CD14-positive monocyte (primary cell): Measurements from ENCODE around the gene RAMP1. TPM values are rescaled to one million over a fixed set of nuclear protein-coding genes. Genes with fewer than 3 reads are reported as not detected.

Experiments
- DNase-seq, 3 donors: peaks; one replicate each; pipeline ENCODE4 v3.0.0-alpha.2; 2011 to 2022
- H2AFZ ChIP-seq: 2 replicates; pipeline ENCODE4 v1.6.0; 2012; ENCODE audit warnings: mild to moderate bottlenecking, low read depth, low read length, inconsistent platforms; ENCODE audit not compliant: insufficient read depth, poor library complexity, severe bottlenecking
- H3K27ac ChIP-seq, 2 donors: 1 replicate in 1 of 2; 2 replicates in 1 of 2; pipeline ENCODE4 v1.5.1; 2012 to 2013; ENCODE audit warnings: low read length in 2 of 2, control low read depth in 1 of 2, inconsistent platforms in 1 of 2, low read depth in 1 of 2, mild to moderate bottlenecking in 1 of 2
- H3K27me3 ChIP-seq, 2 donors: one replicate each; pipeline versions ENCODE4 v1.6.0 to v1.6.1; 2011 to 2013; ENCODE audit warnings: low read length in 2 of 2; ENCODE audit not compliant: control insufficient read depth in 2 of 2, insufficient read depth in 2 of 2
- H3K36me3 ChIP-seq, 2 donors: replicated peaks in 1 of 2; 1 replicate in 1 of 2; 2 replicates in 1 of 2; pipeline versions ENCODE4 v1.5.1 to v1.6.1; 2012 to 2013; ENCODE audit warnings: low read length in 2 of 2, control low read depth in 1 of 2, inconsistent platforms in 1 of 2, mild to moderate bottlenecking in 1 of 2; ENCODE audit not compliant: insufficient read depth in 2 of 2, control insufficient read depth in 1 of 2
- H3K4me1 ChIP-seq, 2 donors: 1 replicate in 1 of 2; 2 replicates in 1 of 2; pipeline versions ENCODE4 v1.5.1 to v1.6.1; 2012 to 2013; ENCODE audit warnings: low read length in 2 of 2, control low read depth in 1 of 2, inconsistent platforms in 1 of 2, mild to moderate bottlenecking in 1 of 2, moderate library complexity in 1 of 2; ENCODE audit not compliant: insufficient read depth in 2 of 2, control insufficient read depth in 1 of 2
- H3K4me2 ChIP-seq: replicated peaks from 2 replicates; pipeline ENCODE3; 2012; ENCODE audit warnings: low read length, moderate library complexity, mild to moderate bottlenecking; ENCODE audit not compliant: poor library complexity, severe bottlenecking; ENCODE audit errors: extremely low read depth
- H3K4me3 ChIP-seq, 3 experiments: fragments of 200-600 bp in 1 of 3; sonication (generic) in 1 of 3; replicated peaks in 1 of 3; 1 replicate in 2 of 3; 2 replicates in 1 of 3; pipeline ENCODE4 v1.5.1; 2011 to 2013; ENCODE audit warnings: low read length in 3 of 3, mild to moderate bottlenecking in 3 of 3, control low read depth in 2 of 3, low read depth in 2 of 3, inconsistent platforms in 1 of 3, moderate library complexity in 1 of 3
- H3K79me2 ChIP-seq: 2 replicates; pipeline ENCODE4 v1.6.0; 2012; ENCODE audit warnings: mild to moderate bottlenecking, control low read depth, inconsistent platforms, low read length, moderate library complexity; ENCODE audit not compliant: insufficient read depth
- H3K9ac ChIP-seq: 2 replicates; pipeline ENCODE4 v1.6.0; 2017; ENCODE audit warnings: low read length, mild to moderate bottlenecking; ENCODE audit not compliant: insufficient read depth, poor library complexity, severe bottlenecking
- H3K9me3 ChIP-seq, 2 donors: replicated peaks in 1 of 2; 1 replicate in 1 of 2; 2 replicates in 1 of 2; pipeline versions ENCODE4 v1.5.1 to v1.6.1; 2012 to 2013; ENCODE audit warnings: low read length in 2 of 2, control low read depth in 1 of 2; ENCODE audit not compliant: control insufficient read depth in 1 of 2, insufficient read depth in 1 of 2
- H4K20me1 ChIP-seq: 2 replicates; pipeline ENCODE4 v1.6.0; 2012; ENCODE audit warnings: mild to moderate bottlenecking, low read length, control low read depth, moderate library complexity; ENCODE audit not compliant: insufficient read depth
- H3K27ac Mint-ChIP-seq, 7 donors: one replicate each; pipeline ENCODE4 v1.8.0; 2020; ENCODE audit warnings: mild to moderate bottlenecking in 7 of 7, mixed read lengths in 7 of 7, moderate library complexity in 6 of 7, inconsistent platforms in 2 of 7
- H3K27me3 Mint-ChIP-seq, 3 donors: one replicate each; pipeline ENCODE4 v1.8.0; 2021 to 2022; ENCODE audit warnings: low read depth in 3 of 3, mild to moderate bottlenecking in 3 of 3, mixed read lengths in 3 of 3, moderate library complexity in 3 of 3, inconsistent platforms in 1 of 3
- H3K36me3 Mint-ChIP-seq, 2 donors: one replicate each; pipeline ENCODE4 v1.8.0; 2020; ENCODE audit warnings: mixed read lengths in 2 of 2, inconsistent platforms in 1 of 2, mild to moderate bottlenecking in 1 of 2
- H3K4me1 Mint-ChIP-seq: one replicate; pipeline ENCODE4 v1.8.0; 2020; ENCODE audit warnings: mild to moderate bottlenecking, mixed read lengths
- H3K4me3 Mint-ChIP-seq, 2 donors: one replicate each; pipeline ENCODE4 v1.8.0; 2020; ENCODE audit warnings: mild to moderate bottlenecking in 2 of 2, mixed read lengths in 2 of 2, moderate library complexity in 1 of 2
- H3K9me3 Mint-ChIP-seq, 7 donors: one replicate each; pipeline ENCODE4 v1.8.0; 2020 to 2022; ENCODE audit warnings: mixed read lengths in 7 of 7, mild to moderate bottlenecking in 6 of 7, moderate library complexity in 6 of 7, inconsistent platforms in 2 of 7
- CTCF ChIP-seq: fragments of 200-600 bp; IDR thresholded peaks from one replicate; pipeline ENCODE4 v1.8.0; 2022; ENCODE audit warnings: antibody characterized with exemption, mild to moderate bottlenecking
- WGBS: methylation state at CpG from one replicate; pipeline ENCODE4 v1.1.5; 2013; ENCODE audit warnings: missing lambda C conversion rate; ENCODE audit not compliant: insufficient coverage; 5-methylcytosine and 5-hydroxymethylcytosine counted together
- intact Hi-C, 2 donors: fragments of 100-400 bp; cut with micrococcal nuclease; formaldehyde crosslinking; loops; one replicate each; pipeline versions ENCODE4 v1.15.0 to v1.15.1; 2023
- polyA plus RNA-seq, 3 donors: library from polyadenylated mRNA; depleted of rRNA in 1 of 3; unstranded in 2 of 3; stranded (reverse) in 1 of 3; fragments of 300-500 nt in 2 of 3; fragments of >200 nt in 1 of 3; fragmentation: Illumina TruSeq in 2 of 3; gene quantifications; 1 replicate in 2 of 3; 2 replicates in 1 of 3; pipeline ENCODE4 v1.2.3, GENCODE V29; 2012 to 2021

The RAMP1 gene
- polyA plus RNA-seq, 3 donors = not detected

GRCh38 chr2:237882510-237883481 lies 23.4 kb downstream of the RAMP1 start:
- Histone ChIP-seq H4K20me1 (no peaks in the 10 kb centered on the region), H3K27ac (no peak overlapping the region), H3K36me3 (no peaks in the 10 kb centered on the region), H3K9me3 (no peaks in the 10 kb centered on the region), H3K9ac (no peak overlapping the region), H3K4me2 (no peak overlapping the region), H3K4me1 (no peaks in the 10 kb centered on the region), H3K27me3 (no peaks in the 10 kb centered on the region), H2AFZ (no peak overlapping the region), H3K79me2 (no peaks in the 10 kb centered on the region), H3K4me3 (no peak overlapping the region)
- H3K36me3 Mint-ChIP-seq = no peaks in the 10 kb centered on the region
- H3K27ac Mint-ChIP-seq = no peak overlapping the region
- no peak for DNase-seq
- 85% methylated on average over 12 of the region's 20 CpGs for WGBS
- no peak for TF ChIP-seq CTCF
- no peaks in the 10 kb centered on the region for H3K9me3 Mint-ChIP-seq
- no peak overlapping the region for H3K4me3 Mint-ChIP-seq
- no peaks in the 10 kb centered on the region for H3K4me1 Mint-ChIP-seq
- intact Hi-C loops = no loop called here
- no peaks in the 10 kb centered on the region for H3K27me3 Mint-ChIP-seq

- TF ChIP-seq CTCF = no peak
- no peaks in the 10 kb centered on the region for H3K36me3 Mint-ChIP-seq
- WGBS = 89% methylated on average over 7 of the region's 10 CpGs
- no peaks in the 10 kb centered on the region for H3K9me3 Mint-ChIP-seq
- DNase-seq = no peak
- no peak overlapping the region for H3K9ac ChIP-seq
- no peaks in the 10 kb centered on the region for H3K27me3 ChIP-seq
- H3K4me3 Mint-ChIP-seq = no peak overlapping the region
- no peak overlapping the region for H3K4me2 ChIP-seq
- no peak overlapping the region for H3K27ac ChIP-seq
- H3K9me3 ChIP-seq = no peaks in the 10 kb centered on the region
- no peaks in the 10 kb centered on the region for H4K20me1 ChIP-seq
- no peak overlapping the region for H2AFZ ChIP-seq
- peak overlapping the region in 1 of 7 donors; percentile 48 for H3K27ac Mint-ChIP-seq
- H3K4me1 Mint-ChIP-seq = peaks cover 5% of the 10 kb centered on the region
- intact Hi-C loops = no loop called here
- no peaks in the 10 kb centered on the region for H3K27me3 Mint-ChIP-seq
- no peaks in the 10 kb centered on the region for H3K36me3 ChIP-seq
- no peaks in the 10 kb centered on the region for H3K79me2 ChIP-seq
- no peak overlapping the region for H3K4me3 ChIP-seq
- H3K4me1 ChIP-seq = no peaks in the 10 kb centered on the region
Measured at GRCh38 chr2:237883951-237884446, 24.6 kb downstream of the RAMP1 start.
